Left forelimb (tissue), 1 donor: ENCODE measurements around the gene NDUFAF8.

Source experiments
- DNase-seq: peaks from one replicate; pipeline ENCODE4 v3.0.0-alpha.2; 2018; ENCODE audit warnings: low spot score

NDUFAF8 gene

DNA sequence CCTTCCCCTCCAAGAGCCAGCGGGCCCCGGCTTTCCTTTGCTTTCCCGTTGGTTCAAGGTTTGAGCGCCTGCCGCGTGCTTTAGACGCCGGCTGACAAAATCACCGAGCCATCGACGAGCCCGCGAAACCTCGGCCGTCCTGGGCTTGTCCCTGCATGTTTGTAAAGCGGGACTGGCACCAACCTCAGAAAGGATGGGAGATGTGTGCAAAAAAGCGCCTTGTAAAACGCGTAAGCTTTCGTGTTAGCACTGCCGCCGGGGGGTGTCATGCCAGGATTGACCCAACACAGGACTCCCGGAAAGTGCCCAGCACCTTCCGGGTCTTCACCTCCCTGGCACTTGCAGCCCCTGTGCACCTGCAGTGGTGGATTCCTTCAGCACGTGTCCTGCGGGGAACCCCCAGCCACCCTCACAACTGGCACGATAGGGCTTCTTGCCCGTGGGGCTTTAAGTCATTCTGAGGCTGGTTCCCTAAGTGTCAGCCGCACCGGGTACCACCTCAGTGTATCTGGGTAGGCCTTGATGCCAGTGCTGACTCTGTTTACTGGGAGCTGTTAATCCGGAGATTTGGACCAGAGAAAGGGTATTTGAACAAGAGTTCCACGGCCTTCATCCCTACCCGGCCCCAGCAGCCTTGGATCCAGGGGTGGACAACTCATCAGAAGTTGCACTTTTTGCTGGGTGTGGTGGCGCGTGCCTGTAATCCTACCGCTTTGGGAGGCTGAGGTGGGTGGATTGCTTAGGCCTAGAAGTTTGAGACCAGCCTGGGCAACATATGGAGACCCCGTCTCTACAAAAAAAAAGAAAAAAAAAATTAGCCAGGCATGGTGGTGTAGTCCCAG is 817 bp downstream of the NDUFAF8 start:
- DNase-seq, result no peak

DNA sequence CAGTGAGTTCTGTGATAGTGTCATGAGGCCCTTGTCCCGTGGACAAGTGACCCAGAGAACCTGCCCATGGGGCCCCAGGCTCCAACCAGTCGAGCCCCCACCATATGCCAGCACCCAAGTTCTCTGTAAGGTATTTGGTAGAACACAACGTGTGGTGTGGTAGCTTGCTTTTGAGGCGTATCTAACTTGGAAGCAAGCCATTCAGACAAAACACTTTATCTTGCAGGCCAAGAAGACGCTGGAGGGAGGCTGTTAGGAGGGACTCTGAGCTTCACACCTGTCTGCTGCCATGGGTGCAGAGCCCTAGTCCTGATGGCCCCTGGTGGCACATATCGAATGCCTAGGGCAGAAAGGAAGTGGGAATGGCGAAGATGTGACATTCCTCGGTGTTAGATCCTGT is 1.6 kb downstream of the NDUFAF8 start:
- no peak for DNase-seq

DNA sequence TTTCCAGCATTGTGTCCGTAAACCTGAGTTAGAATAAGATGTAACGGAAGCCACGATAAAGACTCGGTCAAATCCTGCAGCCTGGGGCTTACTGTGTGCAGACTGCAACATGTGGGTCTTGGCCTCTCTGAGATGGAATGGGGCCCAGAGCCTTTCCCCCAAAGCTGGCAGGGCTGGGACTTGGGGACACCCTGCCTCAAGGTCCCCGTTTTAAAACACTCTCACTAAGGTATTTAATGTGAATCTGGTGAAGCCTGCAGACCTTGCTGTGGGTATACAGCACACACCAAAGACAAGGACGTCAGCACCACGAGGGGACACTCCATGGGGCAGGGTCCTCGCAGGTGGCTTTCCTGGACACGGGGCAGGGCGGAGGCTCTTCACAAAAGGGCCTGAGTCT is 2.1 kb downstream of the NDUFAF8 start:
- DNase-seq, result no peak

DNA sequence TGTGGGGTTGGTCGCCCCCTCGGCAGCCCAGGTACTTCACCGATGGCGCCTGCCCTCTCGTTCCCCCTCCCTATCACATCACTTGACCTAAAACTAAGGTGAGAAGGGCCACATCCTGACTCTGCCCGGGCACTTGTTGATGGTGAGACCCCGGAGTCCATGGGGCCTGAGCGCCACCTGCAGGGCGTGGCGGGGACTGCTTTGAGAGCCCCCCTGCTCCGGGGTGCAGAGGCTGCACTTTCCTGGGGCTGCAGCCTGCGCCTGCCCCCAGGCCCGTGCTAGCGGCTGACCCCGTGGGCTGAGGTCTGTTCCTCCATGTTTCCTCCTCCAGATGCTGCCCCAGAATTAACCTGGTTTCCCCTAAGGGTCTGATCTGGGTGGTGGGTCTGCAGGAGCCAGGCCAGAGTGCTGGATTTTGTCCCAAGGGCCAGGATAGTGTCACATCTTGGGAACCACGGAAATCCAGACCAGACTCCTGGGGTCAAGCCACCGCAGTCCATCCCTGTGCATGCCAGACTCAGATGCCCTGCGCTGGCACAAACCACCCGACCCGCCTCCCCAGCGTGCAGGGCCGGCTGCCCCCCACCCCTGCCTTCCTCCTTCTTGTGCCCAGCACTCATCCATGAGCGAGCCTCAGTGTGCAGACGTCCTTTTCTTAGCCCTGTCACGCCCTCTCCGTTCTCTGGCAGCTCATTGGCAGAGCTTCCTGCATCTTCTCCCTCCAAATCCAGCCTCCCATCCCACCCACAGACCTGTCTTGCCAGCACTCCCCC is 2.7 kb downstream of the NDUFAF8 start:
- DNase-seq, result no peak

DNA sequence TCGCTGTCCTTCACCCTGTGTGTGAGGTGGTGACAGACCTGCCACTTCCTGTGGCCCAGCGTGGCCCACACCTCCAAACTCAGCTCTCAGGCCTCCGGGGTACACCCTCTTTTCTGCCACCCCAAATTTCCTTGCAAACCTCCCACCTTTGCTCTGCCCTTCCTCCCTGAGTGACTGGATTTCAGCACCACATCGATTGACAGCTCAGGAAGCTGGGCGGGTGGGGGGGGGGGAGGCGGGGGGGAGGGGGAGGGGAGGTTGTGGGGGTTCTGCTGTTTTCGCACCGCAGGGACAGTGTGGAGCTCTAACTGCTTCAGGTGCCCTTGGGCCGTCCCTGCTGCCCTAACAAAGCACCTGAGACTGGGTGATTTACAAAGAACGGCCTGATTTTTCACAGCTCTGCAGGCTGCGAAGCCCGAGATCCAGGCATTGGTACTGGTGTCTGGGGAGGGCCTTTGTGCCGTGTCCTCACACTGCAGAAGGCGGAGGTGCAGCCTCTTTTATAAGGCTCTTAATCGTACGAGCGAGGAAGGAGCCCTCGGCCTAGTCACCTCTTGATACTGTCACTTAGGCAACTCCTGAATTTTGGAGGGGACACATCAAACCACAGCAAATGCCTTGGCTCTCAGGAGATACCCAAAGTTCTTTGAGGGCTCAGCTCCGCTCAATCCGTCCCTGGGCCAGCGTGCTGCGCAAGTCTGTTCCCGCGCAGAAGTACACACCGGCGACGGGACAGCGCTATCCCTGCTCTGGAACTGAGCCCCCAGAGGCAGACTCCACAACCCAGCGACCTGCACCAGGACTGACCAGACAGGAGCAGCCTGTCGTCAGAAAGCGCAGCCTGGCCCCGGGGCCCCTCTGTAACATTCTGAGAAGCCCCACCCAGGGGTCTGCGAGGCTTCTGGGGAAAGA is 3.6 kb downstream of the NDUFAF8 start:
- no peak for DNase-seq

DNA sequence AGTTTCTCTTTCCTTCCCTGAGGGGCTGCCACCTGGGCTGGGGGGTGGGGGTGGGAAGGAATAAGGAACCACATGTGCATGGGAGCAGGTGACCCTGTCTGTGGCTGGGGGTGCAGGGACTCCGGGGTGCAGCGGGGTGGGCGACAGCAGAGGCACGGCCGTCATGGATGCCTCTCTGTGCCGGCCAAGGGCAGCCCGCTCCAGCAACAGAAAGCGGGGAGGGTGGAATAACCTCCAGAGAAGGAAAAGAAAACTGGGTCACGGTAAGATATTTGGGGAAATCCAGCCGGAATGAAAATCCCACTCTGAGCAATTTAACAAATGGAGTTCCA is 4.2 kb downstream of the NDUFAF8 start:
- DNase-seq, result no peak

DNA sequence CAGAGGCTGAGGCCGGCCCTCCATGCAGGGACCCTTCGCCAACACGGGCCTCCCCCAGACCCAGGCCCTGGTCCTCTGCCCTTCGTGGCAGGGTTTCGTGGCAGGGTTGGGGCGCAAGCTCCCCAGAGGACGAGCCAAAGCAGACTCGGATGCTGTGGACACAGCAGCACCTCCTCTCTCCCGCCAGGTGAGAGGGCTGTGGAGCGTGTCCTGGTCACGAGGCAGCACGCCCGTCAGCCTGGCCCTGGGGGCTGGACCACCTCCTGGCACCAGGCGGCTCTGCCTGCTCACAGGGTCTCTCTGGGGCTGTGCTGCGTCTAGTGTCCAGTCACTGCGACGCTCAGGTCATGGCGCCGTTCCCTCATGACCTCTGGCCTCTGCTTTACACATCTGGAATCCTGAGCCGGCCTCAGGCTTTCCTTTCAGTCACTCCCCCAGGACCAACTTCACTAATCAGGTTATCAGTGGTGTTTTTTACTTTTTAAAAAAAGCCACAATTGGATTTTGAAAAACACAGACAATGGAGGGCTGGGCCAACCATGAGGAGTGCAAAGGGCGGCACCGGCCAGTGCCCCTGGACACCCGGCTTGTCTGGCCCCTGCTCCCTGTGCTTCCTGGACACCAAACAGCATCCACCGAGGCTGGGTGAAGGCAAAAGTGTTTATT is 5.4 kb downstream of the NDUFAF8 start:
- no peak for DNase-seq

DNA sequence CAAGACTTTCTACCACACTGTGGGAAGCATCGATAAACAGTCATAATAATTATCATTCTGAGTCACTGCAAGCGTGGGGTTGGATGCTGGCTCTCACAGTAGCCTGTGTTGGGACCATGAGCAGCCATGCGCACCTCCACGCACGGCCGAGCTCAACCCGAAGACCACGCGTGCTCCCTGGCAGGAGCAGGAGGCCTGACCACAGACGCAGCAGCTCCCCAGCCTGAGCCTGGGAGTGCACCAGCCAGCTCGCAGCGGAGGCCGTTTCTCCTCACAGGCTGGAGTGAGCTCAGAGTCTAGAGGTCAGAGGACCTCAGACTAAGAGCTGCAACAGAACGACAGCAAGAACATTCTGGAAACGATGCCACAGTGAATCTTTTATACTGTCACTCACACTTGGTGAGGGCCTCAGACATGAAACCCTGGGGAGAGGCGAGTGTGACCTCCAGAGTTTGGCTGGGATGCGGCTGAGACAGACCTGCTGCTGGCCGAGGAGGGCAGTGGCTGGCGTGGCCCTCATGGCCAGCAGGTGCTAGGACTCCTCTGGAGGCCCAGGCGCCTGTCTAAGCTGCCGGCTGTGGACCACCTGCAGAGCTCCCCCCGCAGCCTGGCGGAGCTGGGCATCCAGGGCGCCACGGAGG is 6.0 kb downstream of the NDUFAF8 start:
- no peak for DNase-seq

DNA sequence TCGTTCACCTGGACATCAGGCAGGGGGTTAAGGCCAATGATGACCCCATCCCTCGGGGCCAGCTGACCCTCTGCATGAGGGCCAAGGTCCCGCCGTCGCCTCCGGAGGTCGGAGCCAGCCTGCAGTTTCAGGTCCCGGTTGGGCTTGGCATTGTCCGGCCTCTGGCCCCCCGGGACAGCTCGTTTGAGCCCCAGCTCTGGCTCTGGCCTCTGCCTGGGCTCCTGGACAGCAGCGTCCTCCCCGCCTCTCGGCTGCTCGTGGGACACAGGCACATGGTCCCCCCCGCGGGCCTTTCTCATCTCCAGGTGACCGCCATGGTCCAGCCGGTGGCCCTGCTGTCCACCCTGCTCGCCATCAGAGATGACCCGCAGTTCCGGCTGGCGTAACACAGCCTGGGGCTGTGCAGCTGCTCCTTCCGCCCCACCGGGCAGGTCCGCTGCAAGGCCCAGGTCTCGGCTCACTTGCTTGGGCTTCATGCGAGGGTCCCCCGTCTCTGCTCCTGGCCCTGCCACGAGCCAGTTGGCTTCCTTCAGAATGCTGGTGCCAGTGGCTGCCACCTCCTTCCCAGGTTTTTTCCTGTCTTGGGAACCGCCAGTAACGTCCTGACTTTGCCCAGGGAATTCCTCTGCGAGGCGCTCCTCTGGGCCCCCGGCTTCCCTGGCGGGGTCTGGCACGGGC is 6.7 kb downstream of the NDUFAF8 start:
- DNase-seq, result no peak

DNA sequence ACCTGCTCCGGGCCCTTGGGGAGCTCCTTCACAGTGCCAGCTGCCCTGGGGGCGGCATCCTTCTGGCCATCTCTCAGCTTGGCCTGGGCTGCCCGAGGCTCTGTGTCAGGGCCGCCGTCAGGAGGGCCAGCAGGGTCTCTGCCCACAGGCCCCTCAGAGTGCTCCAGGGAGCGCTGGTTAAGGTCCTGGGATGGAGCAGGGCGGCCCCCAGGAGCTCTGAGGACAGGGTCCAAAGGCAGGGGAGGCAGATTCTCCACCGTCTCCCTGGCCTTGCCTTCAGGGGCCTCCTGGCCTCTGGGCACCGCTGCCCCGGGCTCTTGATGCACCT is 7.2 kb downstream of the NDUFAF8 start:
- no peak for DNase-seq

DNA sequence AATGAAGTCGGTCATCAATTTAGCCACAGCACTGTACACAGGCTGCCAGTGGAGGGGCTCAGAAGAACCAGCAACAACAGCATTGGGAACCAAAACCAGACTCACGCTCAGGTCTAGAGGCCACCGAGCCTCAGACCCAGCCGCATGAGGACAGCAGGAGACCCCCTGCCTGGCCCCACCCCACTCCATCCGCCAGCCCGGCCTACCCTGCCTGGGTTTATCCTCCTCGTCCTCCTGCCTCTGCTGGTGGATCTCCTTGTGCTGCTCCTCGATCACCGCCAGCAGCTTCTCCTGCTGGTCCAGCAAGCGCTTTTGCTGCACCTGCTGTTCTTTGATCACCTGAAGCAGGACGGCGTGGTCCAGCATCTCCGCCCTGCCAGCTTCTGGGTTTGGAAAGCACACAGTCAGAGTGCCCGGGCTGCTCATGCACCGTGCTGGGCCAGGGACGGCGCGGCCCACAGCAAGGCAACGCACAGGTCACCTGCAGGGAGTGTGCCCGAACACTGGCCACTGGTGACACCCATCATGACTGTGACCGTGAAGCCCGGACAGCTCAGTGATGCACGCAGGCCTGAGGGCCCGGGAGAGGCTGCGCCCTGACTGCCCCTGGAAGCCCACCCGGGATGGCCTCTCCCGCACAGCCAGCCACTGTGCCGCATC is 7.7 kb downstream of the NDUFAF8 start:
- no peak for DNase-seq

DNA sequence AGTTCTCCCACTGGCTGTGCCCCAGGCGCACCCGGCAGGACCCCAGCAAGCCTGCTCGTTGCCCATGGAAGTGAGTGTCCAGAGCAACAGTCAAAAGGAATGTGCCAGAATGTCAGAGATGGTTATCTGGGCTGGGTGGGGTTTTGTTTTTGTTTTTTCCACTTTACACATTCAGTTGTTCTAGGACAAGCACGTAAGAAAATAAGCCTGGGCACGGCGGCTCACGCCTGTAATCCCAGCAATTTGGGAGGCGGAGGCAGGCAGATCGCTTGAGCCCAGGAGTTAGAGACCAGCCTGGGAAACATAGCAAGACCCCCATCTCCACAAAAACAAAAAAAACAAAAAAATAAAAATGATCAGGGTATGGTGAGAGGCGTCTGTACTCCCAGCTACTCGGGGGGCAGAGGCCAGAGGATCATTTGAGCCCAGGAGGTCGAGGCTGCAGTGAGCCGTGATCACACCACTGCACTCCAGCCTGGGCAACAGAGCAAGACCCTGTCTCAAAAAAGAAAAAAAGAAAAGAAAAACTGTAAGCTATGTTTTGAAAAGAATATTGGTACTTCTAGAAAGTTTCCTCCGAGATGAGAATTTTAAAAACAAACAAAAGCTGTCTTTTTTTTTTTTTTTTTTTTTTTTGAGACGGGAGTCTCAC is 8.3 kb downstream of the NDUFAF8 start:
- DNase-seq, result no peak

DNA sequence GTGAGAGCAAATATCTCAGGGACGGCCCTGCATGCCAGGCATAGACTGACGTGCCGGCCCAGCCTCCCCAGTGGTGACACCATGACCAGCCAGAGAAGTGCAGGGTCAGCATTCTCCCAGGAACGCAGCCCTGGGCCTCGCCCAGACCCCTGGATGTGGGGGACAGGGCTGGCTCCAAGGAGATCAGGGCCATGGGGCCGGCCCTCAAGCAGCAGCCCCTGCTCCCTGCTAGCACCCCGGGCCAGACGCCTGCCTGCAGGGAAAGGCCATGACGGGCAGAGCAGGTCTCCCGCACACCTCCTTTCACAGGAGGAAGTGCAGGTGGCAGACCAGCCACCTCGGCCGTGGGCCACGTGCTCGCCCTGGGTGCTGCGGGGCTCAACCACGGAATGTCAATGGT is 9.5 kb downstream of the NDUFAF8 start:
- DNase-seq, result no peak

DNA sequence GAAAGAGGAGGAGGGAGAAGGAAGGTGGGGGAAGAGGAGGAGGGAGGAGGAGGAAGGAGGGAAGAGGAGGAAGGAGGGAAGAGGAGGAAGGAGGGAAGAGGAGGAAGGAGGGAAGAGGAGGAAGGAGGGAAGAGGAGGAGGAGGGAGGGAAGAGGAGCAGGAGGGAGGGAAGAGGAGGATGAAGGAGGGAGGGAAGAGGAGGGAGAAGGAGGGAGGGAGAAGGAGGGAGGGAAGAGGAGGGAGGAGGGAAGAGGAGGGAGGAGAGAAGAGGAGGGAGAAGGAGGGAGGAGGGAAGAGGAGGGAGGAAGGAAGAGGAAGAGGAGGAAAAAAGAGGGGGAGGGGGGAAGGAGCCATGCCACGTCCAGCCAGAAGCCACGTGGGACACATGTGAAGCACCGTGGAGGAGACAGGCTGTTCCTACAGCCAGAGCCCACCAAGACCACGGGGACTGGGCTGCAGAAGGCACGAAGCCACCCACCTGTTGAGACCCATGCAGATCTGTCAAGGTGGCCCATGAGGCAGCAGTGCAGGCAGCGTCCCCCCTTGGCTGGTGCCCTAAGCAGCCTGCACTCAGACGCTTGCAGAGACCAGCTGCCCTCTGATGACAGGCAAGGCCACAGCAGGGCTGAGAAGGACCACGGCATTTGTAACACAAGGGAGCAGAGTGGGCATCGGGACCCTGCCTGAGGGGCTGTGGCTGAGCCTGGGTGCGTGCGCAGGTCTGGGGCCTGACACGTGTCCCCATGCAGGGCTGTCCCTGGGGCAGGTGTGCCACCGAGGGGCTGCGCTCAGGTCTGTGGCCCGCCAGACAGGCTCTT is 10.3 kb downstream of the NDUFAF8 start:
- DNase-seq, result no peak

DNA sequence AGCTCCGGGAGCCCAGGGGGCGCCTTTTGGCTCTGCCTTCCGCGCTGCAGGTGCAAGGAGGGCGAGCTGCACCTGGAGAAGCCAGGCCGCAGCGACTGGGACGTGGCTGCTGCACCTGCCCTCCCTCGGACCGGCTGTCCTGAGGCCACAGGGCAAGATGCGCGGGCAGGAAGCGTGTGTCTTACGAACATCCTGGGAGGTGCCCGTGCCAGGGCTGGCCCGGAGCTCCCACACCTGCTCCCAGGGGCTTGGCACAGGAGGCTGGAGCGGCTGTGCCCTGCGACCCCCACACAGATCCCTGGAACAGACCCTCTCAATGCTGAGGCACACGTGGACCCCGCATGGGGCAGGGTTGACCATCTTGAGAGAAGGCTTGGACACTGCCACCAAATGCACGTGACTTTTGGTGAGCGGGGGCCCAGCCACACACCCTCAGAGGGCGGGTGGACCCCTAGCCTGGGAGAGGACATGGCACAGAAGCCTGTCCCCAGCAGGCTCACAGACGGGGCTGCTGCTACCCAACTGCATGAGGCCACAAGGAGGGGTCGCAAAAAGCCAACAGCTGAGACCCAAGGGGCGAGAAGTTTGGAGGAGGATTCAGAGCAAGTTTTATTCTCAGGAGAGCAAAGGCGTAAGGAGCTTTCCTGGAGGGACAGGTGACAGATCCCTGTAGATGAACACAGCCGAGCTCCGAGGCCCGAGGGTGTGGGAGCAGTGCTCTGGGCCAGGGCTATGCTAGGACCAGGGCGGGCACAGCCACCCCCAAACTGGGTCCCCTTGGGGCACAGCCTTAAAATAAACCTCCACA is 11.4 kb downstream of the NDUFAF8 start:
- no peak for DNase-seq

DNA sequence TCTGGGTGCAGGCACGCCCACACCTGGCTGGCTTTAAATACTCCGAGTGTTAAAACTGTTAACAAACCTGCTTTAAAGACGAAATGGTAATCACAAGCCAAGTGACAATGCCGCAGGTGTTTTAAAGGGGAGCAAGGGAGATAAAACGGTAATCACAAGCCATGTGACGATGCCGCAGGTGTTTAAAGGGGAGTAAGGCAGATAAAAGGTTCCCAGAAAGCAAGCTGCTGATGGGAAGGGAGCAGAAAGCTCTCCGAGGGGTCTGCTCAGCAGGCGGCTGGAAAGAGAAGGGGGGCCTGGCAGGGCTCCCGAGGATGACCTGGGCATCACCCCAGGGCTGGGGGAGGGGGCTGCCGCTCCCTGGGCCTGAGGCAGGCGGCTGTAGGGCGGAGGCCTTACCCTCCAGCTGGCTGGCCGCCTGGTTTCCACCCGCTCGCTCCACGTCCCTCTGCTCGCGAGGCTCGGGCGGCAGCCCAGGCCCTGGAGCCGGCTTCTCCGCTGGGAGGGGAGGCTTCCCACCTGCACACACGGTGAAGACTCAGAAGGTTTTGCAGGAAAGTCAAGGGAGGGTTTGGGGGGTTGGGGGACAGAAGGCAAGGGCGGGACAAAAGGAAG is 12.1 kb downstream of the NDUFAF8 start:
- no peak for DNase-seq

DNA sequence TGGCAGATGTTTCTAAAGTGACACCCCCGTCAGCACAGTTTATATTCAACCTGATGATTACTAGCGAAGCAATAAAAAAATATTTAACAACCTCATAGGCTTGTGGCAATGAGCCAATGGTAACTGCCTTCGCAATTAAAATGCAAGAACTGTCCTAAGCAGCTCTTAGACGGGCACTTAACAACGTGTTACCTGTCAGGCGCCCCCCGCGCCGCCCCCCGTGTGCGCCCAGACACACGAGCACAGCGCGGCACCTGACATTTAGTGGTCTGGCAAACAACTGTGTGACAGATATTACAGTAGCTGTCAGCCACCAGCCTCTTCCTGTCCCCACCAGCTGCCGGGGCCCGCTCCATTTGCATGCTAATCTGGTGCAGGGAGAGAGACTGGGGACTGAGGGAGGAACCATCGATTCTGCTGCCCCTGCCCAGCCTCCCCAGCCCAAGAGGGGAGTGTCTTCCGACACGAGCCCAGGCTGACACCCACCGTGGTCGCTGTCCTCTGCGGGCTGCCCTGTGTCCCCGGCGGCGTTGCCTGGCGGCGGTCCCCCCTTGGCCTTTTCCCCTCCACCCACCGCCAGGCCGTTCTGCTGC is 12.7 kb downstream of the NDUFAF8 start:
- DNase-seq, result no peak
